Kidney (tissue), 14 donors: ENCODE results near the gene ITGA7. TPM values are rescaled to one million over a fixed set of nuclear protein-coding genes. Genes with fewer than 3 reads are reported as not detected.

Experiments
- DNase-seq, 5 donors: peaks; one replicate each; pipeline ENCODE4 v3.0.0-alpha.2; 2013 to 2020
- FAIRE-seq: peaks from 2 replicates; lab custom pipeline; 2012; peaks lifted over from hg19 to GRCh38; lab: Jason Lieb, UNC
- H3K27ac ChIP-seq, 2 donors: one replicate each; pipeline ENCODE4 v1.7.0; 2013; ENCODE audit warnings: low read depth in 2 of 2, low read length in 2 of 2, inconsistent platforms in 1 of 2
- H3K27me3 ChIP-seq: one replicate; pipeline ENCODE4 v1.7.1; 2013; ENCODE audit warnings: low read length, inconsistent platforms; ENCODE audit not compliant: control insufficient read depth, insufficient read depth
- H3K36me3 ChIP-seq, 3 donors: one replicate each; pipeline versions ENCODE4 v1.7.0 to v1.7.1; 2013; ENCODE audit warnings: low read length in 3 of 3, control low read depth in 1 of 3, inconsistent platforms in 1 of 3; ENCODE audit not compliant: insufficient read depth in 3 of 3, control insufficient read depth in 2 of 3
- H3K4me1 ChIP-seq, 3 donors: one replicate each; pipeline versions ENCODE4 v1.7.0 to v1.7.1; 2013; ENCODE audit warnings: low read length in 3 of 3, inconsistent platforms in 1 of 3, low read depth in 1 of 3; ENCODE audit not compliant: control insufficient read depth in 2 of 3, insufficient read depth in 2 of 3
- H3K4me3 ChIP-seq, 3 donors: one replicate each; pipeline versions ENCODE4 v1.7.0 to v1.8.1; 2013; ENCODE audit warnings: low read length in 3 of 3, control low read depth in 1 of 3, inconsistent platforms in 1 of 3
- H3K9ac ChIP-seq, 3 donors: one replicate each; pipeline versions ENCODE4 v1.7.0 to v1.7.1; 2013; ENCODE audit warnings: low read length in 3 of 3, control low read depth in 1 of 3, inconsistent platforms in 1 of 3
- H3K9me3 ChIP-seq, 3 donors: one replicate each; pipeline versions ENCODE4 v1.7.0 to v1.7.1; 2013; ENCODE audit warnings: low read length in 3 of 3, control low read depth in 1 of 3, inconsistent platforms in 1 of 3; ENCODE audit not compliant: control insufficient read depth in 2 of 3, insufficient read depth in 1 of 3
- CTCF ChIP-seq: IDR thresholded peaks from 3 replicates; pipeline ENCODE4 v1.5.1; 2012; ENCODE audit warnings: mild to moderate bottlenecking, moderate library complexity, borderline replicate concordance; ENCODE audit not compliant: insufficient read depth; ENCODE audit errors: extremely low read depth
- intact Hi-C: fragments of 100-400 bp; cut with DNase I; formaldehyde crosslinking; loops from one replicate; pipeline ENCODE4 v1.11.1; 2022
- polyA plus RNA-seq: library from polyadenylated mRNA; stranded (reverse); fragments of 350-450 nt; fragmentation: Illumina TruSeq; extraction: RNeasy Lipid Tissue Mini Kit (QIAGEN cat#74804); gene quantifications from one replicate; pipeline ENCODE4 v1.2.3, GENCODE V29; 2014; ENCODE audit warnings: low read depth, low replicate concordance; ENCODE audit not compliant: insufficient read depth
- total RNA-seq: library from RNA; stranded (reverse); fragmentation: NEBNext Ultra II Directional; extraction: Animal tissue kit (Norgen Biotek cat#: 25700); gene quantifications from one replicate; pipeline ENCODE4 v1.2.1, GENCODE V29; 2021
- donor health status: control.
- donor health status: control.
- donor health status: control.
- donor health status: control.
- donor health status: control.
- donor health status: DM: yes; HTN: yes; CAD: no.
- donor health status: Normal renal cell carcinoma (clear cell type).

ITGA7 gene
- total and polyA plus RNA-seq, 2 donors from 2014 or later = 26.2 to 66.3 TPM

GRCh38 chr12:55687746-55688145 lies 20.0 kb downstream of the ITGA7 start:
- H3K9ac ChIP-seq = no peak overlapping the region
- TF ChIP-seq CTCF = no peak
- no peaks in the 10 kb centered on the region for H3K9me3 ChIP-seq
- H3K4me1 ChIP-seq = no peaks in the 10 kb centered on the region
- intact Hi-C loops = no loop called here
- no peaks in the 10 kb centered on the region for H3K27me3 ChIP-seq
- H3K27ac ChIP-seq = no peak overlapping the region
- no peak overlapping the region for H3K4me3 ChIP-seq
- H3K36me3 ChIP-seq = no peaks in the 10 kb centered on the region
- FAIRE-seq (no peak), DNase-seq (peak in 1 of 5 donors; percentile 10)

- no peak overlapping the region for H3K9ac ChIP-seq
- DNase-seq = peak in 1 of 5 donors; percentile 37
- no peaks in the 10 kb centered on the region for H3K27me3 ChIP-seq
- FAIRE-seq = no peak
- intact Hi-C loops = no loop called here
- H3K27ac ChIP-seq = no peak overlapping the region
- H3K9me3 ChIP-seq = no peaks in the 10 kb centered on the region
- no peak for TF ChIP-seq CTCF
- no peaks in the 10 kb centered on the region for H3K36me3 ChIP-seq
- no peak overlapping the region for H3K4me3 ChIP-seq
- H3K4me1 ChIP-seq = peaks cover 0 to 5% (median 0%) of the 10 kb centered on the region in 3 donors
Observed at GRCh38 chr12:55686366-55687010, 21.2 kb downstream of the ITGA7 start.

- no peaks in the 10 kb centered on the region for H3K36me3 ChIP-seq
- H3K4me3 ChIP-seq = no peak overlapping the region
- no peak for TF ChIP-seq CTCF
- FAIRE-seq (no peak), DNase-seq (peak in 1 of 5 donors; percentile 25)
- H3K4me1 ChIP-seq = peaks cover 0 to 6% (median 0%) of the 10 kb centered on the region in 3 donors
- intact Hi-C loops = no loop called here
- no peak overlapping the region for H3K27ac ChIP-seq
- no peak overlapping the region for H3K9ac ChIP-seq
- no peaks in the 10 kb centered on the region for H3K9me3 ChIP-seq
- no peaks in the 10 kb centered on the region for H3K27me3 ChIP-seq
Observed at GRCh38 chr12:55685671-55686070, 22.0 kb downstream of the ITGA7 start.
